Transverse colon (tissue), 3 donors: ENCODE results near the gene ENDOV.

Experiments
- POLR2A ChIP-seq: fragments of 450-650 bp; IDR thresholded peaks from one replicate; pipeline ENCODE4 v1.6.1; 2016; ENCODE audit warnings: antibody characterized with exemption, mild to moderate bottlenecking, moderate library complexity
- TF ChIP-seq, protein P1 (sequence below), 5 experiments: fragments of 200-600 bp in 3 of 5; fragments of 450-650 bp in 2 of 5; sonication (generic) in 3 of 5; IDR thresholded peaks; 1 replicate in 2 of 5; 2 replicates in 3 of 5; pipeline ENCODE4 v1.5.1; 2016 to 2017; ENCODE audit warnings: antibody characterized with exemption in 5 of 5, inconsistent platforms in 3 of 5, mild to moderate bottlenecking in 2 of 5, moderate library complexity in 1 of 5

DNA sequence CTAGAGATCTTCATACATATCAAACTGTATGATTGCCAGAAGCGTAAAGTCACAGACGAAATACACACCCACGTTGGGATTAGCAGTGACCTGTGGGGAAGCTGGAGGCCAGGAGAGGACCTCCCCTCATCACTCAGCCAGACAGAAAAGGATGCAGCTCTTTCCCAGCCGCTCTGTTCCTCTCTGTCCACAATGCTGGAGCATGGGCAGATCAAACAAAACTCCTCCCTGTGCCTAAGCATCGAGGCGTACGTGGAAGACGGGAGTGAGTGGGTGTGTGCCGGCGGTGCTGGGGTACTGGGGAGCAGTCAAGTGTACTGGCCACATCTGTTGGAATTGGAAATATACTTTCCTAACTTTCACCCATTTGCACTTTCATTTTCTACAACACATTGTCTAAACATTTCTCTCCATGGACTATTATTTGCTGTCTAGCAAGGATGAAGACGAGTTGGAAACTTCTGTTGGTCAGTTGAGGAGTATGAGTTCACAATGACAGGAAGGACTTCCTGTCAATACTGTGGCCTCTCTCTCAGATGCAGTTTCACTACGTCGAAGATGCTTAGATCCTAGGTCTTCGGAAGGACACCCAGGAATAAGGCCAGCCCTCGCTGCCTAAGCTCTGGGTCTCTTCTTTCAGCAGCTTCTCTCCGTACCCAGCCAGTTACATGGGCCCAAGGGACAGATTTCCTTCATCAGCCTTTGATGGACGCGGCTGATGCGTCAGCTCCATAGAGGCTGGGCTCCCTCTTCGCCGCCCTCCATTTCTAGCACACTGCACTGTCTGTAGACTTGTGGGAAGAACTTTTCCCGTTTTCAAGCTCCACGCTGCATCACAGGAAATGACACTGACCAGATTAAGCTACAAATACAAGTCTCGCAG is 30.6 kb upstream of the ENDOV start:
- TF ChIP-seq, protein P1, sequence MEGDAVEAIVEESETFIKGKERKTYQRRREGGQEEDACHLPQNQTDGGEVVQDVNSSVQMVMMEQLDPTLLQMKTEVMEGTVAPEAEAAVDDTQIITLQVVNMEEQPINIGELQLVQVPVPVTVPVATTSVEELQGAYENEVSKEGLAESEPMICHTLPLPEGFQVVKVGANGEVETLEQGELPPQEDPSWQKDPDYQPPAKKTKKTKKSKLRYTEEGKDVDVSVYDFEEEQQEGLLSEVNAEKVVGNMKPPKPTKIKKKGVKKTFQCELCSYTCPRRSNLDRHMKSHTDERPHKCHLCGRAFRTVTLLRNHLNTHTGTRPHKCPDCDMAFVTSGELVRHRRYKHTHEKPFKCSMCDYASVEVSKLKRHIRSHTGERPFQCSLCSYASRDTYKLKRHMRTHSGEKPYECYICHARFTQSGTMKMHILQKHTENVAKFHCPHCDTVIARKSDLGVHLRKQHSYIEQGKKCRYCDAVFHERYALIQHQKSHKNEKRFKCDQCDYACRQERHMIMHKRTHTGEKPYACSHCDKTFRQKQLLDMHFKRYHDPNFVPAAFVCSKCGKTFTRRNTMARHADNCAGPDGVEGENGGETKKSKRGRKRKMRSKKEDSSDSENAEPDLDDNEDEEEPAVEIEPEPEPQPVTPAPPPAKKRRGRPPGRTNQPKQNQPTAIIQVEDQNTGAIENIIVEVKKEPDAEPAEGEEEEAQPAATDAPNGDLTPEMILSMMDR (IDR thresholded peaks at IDR 0.05): no peak
- no peak for TF ChIP-seq POLR2A
